Stomach (tissue), 9 donors: Measurements from ENCODE around the gene RREB1. TPM values are rescaled to one million over a fixed set of nuclear protein-coding genes. Genes with fewer than 3 reads are reported as not detected.
A peak's percentile ranks its signal among the peaks of the same experiment; 100 is the strongest.

Experiments used
- DNase-seq, 2 donors: peaks; one replicate each; pipeline versions ENCODE4 v3.0.0 to v3.0.0-alpha.2; 2013 to 2019
- H3K27ac ChIP-seq, 5 donors: fragments of 200-600 bp in 4 of 5; sonication (generic) in 4 of 5; one replicate each; pipeline ENCODE4 v1.5.1; 2013 to 2019; ENCODE audit warnings: mild to moderate bottlenecking in 1 of 5, moderate library complexity in 1 of 5
- H3K27me3 ChIP-seq, 3 donors: fragments of 200-600 bp; sonication (generic); one replicate each; pipeline ENCODE4 v1.5.1; 2017 to 2019; ENCODE audit warnings: mixed run types in 1 of 3
- H3K36me3 ChIP-seq, 4 donors: fragments of 200-600 bp; sonication (generic); 1 replicate in 3 of 4; 2 replicates in 1 of 4; pipeline ENCODE4 v1.5.1; 2016 to 2019
- H3K4me1 ChIP-seq, 4 donors: fragments of 200-600 bp; sonication (generic); one replicate each; pipeline ENCODE4 v1.5.1; 2016 to 2019
- H3K4me3 ChIP-seq, 4 donors: fragments of 200-600 bp; sonication (generic) in 3 of 4; one replicate each; pipeline ENCODE4 v1.5.1; 2016 to 2019; ENCODE audit warnings: mild to moderate bottlenecking in 1 of 4
- H3K9me3 ChIP-seq, 4 donors: fragments of 200-600 bp; sonication (generic); one replicate each; pipeline ENCODE4 v1.5.1; 2016 to 2019
- CTCF ChIP-seq, 7 experiments: fragments of 450-650 bp in 4 of 7; fragments of 200-600 bp in 3 of 7; sonication (generic) in 3 of 7; IDR thresholded peaks; one replicate each; pipeline ENCODE4 v1.5.1; 2016 to 2019; ENCODE audit warnings: antibody characterized with exemption in 7 of 7, control low read depth in 2 of 7, mild to moderate bottlenecking in 1 of 7
- EP300 ChIP-seq: sonication (generic); formaldehyde crosslinking; IDR thresholded peaks from one replicate; pipeline ENCODE4 v1.6.1; 2017; ENCODE audit warnings: antibody characterized with exemption
- POLR2A ChIP-seq, 4 donors: fragments of 450-650 bp; IDR thresholded peaks; one replicate each; pipeline ENCODE4 v1.6.1; 2016; ENCODE audit warnings: antibody characterized with exemption in 4 of 4, control low read depth in 2 of 4, mild to moderate bottlenecking in 1 of 4, moderate library complexity in 1 of 4
- POLR2AphosphoS5 ChIP-seq, 3 donors: sonication (generic); formaldehyde crosslinking; IDR thresholded peaks; one replicate each; pipeline ENCODE4 v1.6.1; 2016; ENCODE audit warnings: antibody characterized with exemption in 3 of 3
- WGBS, 5 donors: extraction: QIAGEN DNeasy Blood & Tissue Kit in 3 of 5; methylation state at CpG; one replicate each; pipeline versions ENCODE4 v1.1.5 to v1.1.7; 2013 to 2018; 5-methylcytosine and 5-hydroxymethylcytosine counted together
- intact Hi-C: fragments of 100-400 bp; cut with DNase I; formaldehyde crosslinking; loops from one replicate; pipeline ENCODE4 v1.15.1; 2023; ENCODE audit warnings: low total_unique reads
- polyA plus RNA-seq, 3 donors: library from polyadenylated mRNA; stranded (reverse); fragments of 200-250 nt; gene quantifications; one replicate each; pipeline ENCODE4 v1.2.3, GENCODE V29; 2013
- total RNA-seq, 5 donors: library from RNA; depleted of rRNA; stranded (reverse); fragments of >200 nt; gene quantifications; one replicate each; pipeline versions ENCODE4 v1.1.0 to v1.2.3, GENCODE V29; 2014 to 2016
- donor health status: healthy with polysubstance abuse.
- donor health status: Bipolar disorder and iron deficiency.
- donor health status: healthy.

Gene RREB1
- total and polyA plus RNA-seq, 8 donors = 4.0 to 125 (median 45.3) TPM

GRCh38 chr6:7214468-7214867, 106.7 kb downstream of the RREB1 start:
- TF ChIP-seq EP300 = no peak
- no peak for TF ChIP-seq CTCF (IDR thresholded peaks at IDR 0.05)
- TF ChIP-seq POLR2A (IDR thresholded peaks at IDR 0.05) = no peak
- no peak for TF ChIP-seq POLR2AphosphoS5 (IDR thresholded peaks at IDR 0.05)
- DNase-seq = no peak
- no peak overlapping the region for H3K27ac ChIP-seq
- no peak overlapping the region for H3K4me3 ChIP-seq
- intact Hi-C loops = no loop called here
- 94 to 100% (median 96%) methylated on average over 5 of the region's 5 CpGs for WGBS, 5 donors
- no peaks in the 10 kb centered on the region for H3K27me3 ChIP-seq
- H3K9me3 ChIP-seq = no peaks in the 10 kb centered on the region
- peaks cover 37 to 84% (median 77%) of the 10 kb centered on the region in 4 donors for H3K36me3 ChIP-seq
- peaks cover 3 to 25% (median 10%) of the 10 kb centered on the region in 4 donors for H3K4me1 ChIP-seq

GRCh38 chr6:7215131-7215530, 107.4 kb downstream of the RREB1 start:
- H3K36me3 ChIP-seq = peaks cover 37 to 81% (median 76%) of the 10 kb centered on the region in 4 donors
- H3K9me3 ChIP-seq = no peaks in the 10 kb centered on the region
- no peak for DNase-seq
- no peak overlapping the region for H3K4me3 ChIP-seq
- intact Hi-C loops = no loop called here
- no peak overlapping the region for H3K27ac ChIP-seq
- TF ChIP-seq POLR2AphosphoS5 (IDR thresholded peaks at IDR 0.05) (no peak), EP300 (no peak), POLR2A (IDR thresholded peaks at IDR 0.05) (no peak), CTCF (IDR thresholded peaks at IDR 0.05) (no peak)
- H3K27me3 ChIP-seq = no peaks in the 10 kb centered on the region
- 72 to 88% (median 82%) methylated on average over 8 of the region's 8 CpGs for WGBS, 5 donors
- H3K4me1 ChIP-seq = peaks cover 9 to 32% (median 17%) of the 10 kb centered on the region in 4 donors

- WGBS, 5 donors = 70 to 90% (median 78%) methylated on average over 10 of the region's 10 CpGs
- Histone ChIP-seq H3K27ac (no peak overlapping the region), H3K27me3 (no peaks in the 10 kb centered on the region), H3K36me3 (peaks cover 35 to 74% (median 71%) of the 10 kb centered on the region in 4 donors), H3K4me3 (no peak overlapping the region), H3K9me3 (no peaks in the 10 kb centered on the region), H3K4me1 (peaks cover 13 to 39% (median 23%) of the 10 kb centered on the region in 4 donors)
- intact Hi-C loops = no loop called here
- no peak for DNase-seq
- no peak for TF ChIP-seq POLR2A (IDR thresholded peaks at IDR 0.05)
- no peak for TF ChIP-seq EP300
- TF ChIP-seq CTCF (IDR thresholded peaks at IDR 0.05) = no peak
- TF ChIP-seq POLR2AphosphoS5 (IDR thresholded peaks at IDR 0.05) = no peak
Observed at GRCh38 chr6:7215798-7216231, 108.1 kb downstream of the RREB1 start.

GRCh38 chr6:7216941-7217621, 109.3 kb downstream of the RREB1 start:
- intact Hi-C loops = no loop called here
- peak overlapping the region in 1 of 5 donors; percentile 24 for H3K27ac ChIP-seq
- H3K36me3 ChIP-seq = peaks cover 23 to 69% (median 65%) of the 10 kb centered on the region in 4 donors
- no peaks in the 10 kb centered on the region for H3K9me3 ChIP-seq
- DNase-seq = peak in 1 of 2 donors; percentile 35
- peaks cover 15 to 41% (median 27%) of the 10 kb centered on the region in 4 donors for H3K4me1 ChIP-seq
- no peak overlapping the region for H3K4me3 ChIP-seq
- TF ChIP-seq POLR2A (IDR thresholded peaks at IDR 0.05) (no peak), CTCF (IDR thresholded peaks at IDR 0.05) (no peak), EP300 (no peak), POLR2AphosphoS5 (IDR thresholded peaks at IDR 0.05) (no peak)
- WGBS, 5 donors = 74 to 90% (median 87%) methylated on average over 17 of the region's 17 CpGs
- H3K27me3 ChIP-seq = no peaks in the 10 kb centered on the region
